SK-N-MC (cell line): ENCODE measurements around the gene AP1M1.

ENCODE experiments used
- EZH2 ChIP-seq: fragments of 200-600 bp; sonication (generic); IDR thresholded peaks from one replicate; pipeline ENCODE4 v1.6.1; 2017; ENCODE audit warnings: antibody characterized with exemption
- POLR2AphosphoS5 ChIP-seq: IDR thresholded peaks from 2 replicates; pipeline ENCODE4 v1.6.1; 2012; ENCODE audit warnings: mild to moderate bottlenecking, low read depth, low read length, borderline replicate concordance

DNA sequence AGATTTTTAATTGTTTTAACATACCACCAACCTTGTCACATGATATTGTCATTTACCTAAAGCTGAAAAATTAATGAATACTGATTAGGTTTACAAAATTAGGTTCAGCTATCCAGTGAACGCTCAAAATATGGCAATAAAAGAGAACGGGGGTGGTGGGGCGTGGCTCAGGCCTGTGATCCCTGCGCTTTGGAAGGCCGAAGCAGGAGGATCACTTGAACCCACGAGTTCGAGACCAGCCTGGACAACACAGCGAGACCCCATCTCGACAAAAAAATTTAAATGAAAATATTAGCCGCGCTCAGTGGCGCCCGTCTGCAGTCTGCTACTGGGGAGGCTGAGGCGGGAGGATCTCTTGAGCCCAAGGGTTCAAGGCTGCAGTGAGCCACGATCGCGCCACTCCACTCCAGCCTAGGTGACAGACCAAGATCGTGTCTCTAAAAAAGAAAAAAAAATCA lies 13.0 kb upstream of the AP1M1 start:
- TF ChIP-seq POLR2AphosphoS5 (no peak), EZH2 (no peak)
